Measurements from ENCODE around the gene HCFC1R1. TPM values are rescaled to one million over a fixed set of nuclear protein-coding genes. Genes with fewer than 3 reads are reported as not detected.
"Not testable (repeated sequence)": the region's sequence is repeated elsewhere in the genome, so short reads cannot be mapped to it uniquely, and the experiment has no call there.

HCFC1R1 gene, protein sequence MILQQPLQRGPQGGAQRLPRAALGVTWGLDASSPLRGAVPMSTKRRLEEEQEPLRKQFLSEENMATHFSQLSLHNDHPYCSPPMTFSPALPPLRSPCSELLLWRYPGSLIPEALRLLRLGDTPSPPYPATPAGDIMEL
- 3.1 and 4.4 TPM in 2 replicates for total RNA-seq

DNA sequence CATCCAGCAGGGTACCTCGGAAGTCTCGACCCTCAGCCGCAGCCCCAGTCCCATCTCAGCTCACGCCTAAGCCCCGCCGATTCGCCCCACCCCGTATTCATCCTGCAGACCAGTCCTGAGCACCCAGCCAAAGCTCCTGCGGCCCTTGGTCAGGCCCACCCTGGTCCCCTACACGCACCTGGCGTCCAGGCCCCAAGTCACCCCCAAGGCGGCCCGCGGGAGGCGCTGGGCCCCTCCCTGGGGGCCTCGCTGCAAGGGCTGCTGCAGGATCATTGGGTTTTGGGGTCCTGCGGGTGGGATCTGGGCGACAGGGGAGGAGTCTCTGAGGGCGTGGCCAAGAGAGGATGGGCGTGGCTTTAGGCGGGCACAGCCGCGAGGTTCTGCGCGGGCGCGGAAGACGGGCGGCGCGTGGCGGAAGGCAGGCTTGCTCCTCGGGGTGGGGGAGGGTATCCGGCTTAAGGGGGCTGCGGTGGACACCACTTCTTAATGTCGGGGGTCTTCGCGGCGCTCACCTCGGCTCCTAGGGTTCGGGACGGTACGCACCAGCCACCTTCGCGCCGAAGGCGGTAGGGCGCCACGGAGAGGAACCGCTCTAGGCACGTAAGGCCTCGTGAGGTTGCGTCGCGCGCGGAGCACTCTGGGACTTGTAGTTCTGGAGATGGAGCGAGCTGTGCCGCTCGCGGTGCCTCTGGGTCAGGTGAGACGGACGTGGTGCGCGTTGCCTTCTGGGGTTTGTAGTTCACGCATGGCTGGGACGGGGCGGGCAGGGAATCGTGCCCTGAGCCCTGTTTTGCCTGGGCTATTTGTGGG, at the start of gene HCFC1R1, which contains the start of gene THOC6:
Gene HCFC1R1, minus strand, starts transcription at position 274 of the 810 bp plus-strand sequence. Its CDS starts 1 bp downstream, at position 273.
Gene THOC6, plus strand, starts transcription at position 367 of the 810 bp plus-strand sequence. Its CDS starts 292 bp downstream, at position 659.
- DNase-seq (ENCODE audit: low read depth in 2 of 2) = peak; percentile 97 to 99

DNA sequence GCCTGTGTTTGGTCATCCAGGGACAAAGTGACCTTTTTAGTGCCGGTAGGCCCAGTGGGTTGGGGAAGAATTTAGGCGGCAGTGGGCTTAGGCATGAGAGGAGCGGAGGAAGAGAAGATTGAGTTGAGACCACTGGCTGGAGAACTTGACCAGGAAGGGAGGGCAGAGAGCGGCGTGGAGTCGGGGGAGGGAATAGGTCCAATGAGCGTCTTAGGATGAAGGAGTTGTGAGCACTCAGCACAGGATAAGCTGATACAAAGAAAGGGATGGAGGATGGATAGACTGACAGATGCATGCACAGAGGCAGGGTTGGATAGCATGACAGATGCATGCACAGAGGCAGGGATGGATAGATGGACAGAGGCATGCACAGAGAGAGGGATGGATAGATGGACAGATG, 49.7 kb upstream of the HCFC1R1 start:
- no peak for DNase-seq (ENCODE audit: low read depth in 2 of 2)

DNA sequence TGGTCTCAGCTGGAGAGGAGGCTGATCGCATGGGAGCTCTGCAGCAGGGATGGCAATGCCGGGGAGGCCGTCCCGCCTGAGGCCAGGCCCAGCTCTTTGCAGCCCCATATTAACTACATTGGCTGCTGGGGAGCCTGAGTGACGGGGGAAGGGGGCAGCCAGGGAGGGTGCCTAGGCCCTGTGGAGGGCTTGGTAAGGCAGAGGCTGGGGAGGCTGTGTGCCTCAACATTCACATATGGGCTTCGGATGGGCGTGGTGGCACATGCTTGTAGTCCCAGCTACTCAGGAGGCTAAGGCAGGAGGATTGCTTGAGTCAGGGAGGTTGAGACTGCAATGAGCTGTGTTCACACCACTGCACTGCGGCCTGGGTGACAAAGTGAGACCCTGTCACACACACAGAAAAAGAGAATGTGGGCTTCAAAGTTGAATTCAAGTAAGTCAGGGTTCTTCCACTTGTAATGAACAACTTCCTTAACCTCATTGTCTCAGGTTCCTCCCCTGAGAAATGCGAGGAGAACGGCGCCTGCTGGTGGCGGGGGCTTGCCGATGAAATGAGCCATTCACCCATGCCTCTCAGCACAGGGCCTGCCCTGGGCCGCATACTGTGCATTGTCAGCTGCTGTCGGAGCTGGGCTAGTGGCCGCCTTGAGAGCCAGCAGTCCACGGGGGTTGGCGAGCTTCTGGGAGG, 49.0 kb upstream of the HCFC1R1 start:
- DNase-seq (ENCODE audit: low read depth in 2 of 2) = not testable (repeated sequence)

DNA sequence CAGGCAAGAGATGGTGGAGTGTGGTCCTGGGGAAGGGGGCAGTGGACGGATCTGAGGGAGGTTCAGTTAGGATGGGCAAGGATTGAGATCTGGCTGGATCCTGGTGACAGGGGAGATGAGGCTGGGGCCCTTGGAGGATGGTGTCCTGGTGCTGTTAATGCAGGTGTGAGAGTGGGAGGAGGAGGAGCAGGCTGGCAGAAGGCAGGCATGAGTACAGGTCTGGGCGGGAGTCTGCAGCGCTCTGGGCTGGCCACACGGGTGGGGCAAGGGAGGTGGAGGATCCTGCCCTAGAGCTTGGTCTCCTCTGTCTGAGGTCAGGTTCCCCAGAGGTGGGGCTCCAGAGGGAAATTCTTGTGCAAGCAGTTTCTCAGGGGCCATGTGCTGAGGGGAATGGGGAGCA, 48.4 kb upstream of the HCFC1R1 start:
- DNase-seq (ENCODE audit: low read depth in 2 of 2) = not testable (repeated sequence)

DNA sequence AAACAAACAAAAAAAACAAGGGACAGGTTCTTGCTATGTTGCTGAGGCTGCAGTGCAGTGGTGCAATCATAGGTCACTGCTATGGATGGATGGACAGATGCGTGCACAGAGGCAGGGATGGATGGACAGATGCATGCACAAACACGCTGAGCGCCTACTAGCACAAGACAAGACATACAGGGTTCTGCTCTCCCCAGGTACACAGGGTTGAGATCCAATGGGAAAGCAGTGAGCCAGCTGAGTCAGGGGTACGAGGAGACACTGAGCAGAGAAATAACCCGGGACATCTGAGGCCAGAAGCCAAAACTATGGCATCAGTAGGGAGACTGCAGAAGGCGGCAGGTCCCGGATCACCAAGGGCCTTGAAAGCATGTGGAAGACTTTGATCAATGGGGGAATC, 47.9 kb upstream of the HCFC1R1 start:
- no peak for DNase-seq (ENCODE audit: low read depth in 2 of 2)

DNA sequence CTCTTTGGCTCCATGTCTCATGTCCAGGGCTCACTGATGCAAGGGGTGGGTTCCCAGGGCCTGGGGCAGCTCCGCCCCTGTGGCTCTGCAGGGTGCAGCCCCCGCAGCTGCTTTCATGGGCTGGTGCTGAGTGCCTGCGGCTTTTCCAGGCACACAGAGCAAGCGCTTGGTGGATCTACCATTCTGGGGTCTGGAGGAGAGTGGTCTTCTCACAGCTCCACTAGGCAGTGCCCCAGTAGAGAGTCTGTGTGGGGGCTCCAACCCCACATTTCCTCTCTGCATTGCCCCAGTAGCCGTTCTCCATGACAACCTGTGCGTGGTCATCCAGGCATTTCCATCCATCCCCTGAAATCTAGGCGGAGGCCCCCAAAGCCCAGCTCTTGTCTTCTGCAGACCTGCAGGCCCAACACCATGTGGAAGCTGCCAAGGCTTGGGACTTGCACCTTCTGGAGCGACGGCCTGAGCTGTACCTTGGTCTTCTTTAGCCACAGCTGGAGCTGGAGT, 46.9 kb upstream of the HCFC1R1 start:
- no peak for DNase-seq (ENCODE audit: low read depth in 2 of 2)

DNA sequence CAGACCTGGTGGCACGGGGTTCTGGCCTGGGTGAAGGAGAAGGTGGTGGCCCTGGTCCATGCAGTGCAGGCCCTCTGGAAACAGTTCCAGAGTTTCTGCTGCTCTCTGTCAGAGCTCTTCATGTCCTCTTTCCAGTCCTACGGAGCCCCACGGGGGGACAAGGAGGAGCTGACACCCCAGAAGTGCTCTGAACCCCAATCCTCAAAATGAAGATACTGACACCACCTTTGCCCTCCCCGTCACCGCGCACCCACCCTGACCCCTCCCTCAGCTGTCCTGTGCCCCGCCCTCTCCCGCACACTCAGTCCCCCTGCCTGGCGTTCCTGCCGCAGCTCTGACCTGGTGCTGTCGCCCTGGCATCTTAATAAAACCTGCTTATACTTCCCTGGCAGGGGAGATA, 45.4 kb upstream of the HCFC1R1 start:
- DNase-seq (ENCODE audit: low read depth in 2 of 2) = not testable (repeated sequence)

DNA sequence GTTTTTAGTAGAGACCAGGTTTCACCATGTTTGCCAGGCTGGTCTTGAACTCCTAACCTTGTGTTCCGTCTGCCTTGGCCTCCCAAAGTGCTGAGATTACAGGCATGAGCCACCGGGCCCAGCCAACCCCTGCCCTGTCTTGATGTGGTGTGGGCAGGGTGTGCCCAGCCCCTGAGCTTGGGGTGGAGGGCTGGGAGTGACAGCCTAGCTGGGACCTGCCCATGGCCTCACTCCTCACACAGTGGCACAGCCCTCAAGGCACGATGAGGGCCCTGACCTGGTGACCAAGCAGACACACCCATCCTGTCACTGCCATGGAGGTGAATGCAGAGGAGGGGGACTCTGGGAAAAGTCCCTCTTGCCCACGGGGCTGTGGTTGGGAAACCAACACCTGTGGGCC, 44.7 kb upstream of the HCFC1R1 start:
- no peak for DNase-seq (ENCODE audit: low read depth in 2 of 2)

DNA sequence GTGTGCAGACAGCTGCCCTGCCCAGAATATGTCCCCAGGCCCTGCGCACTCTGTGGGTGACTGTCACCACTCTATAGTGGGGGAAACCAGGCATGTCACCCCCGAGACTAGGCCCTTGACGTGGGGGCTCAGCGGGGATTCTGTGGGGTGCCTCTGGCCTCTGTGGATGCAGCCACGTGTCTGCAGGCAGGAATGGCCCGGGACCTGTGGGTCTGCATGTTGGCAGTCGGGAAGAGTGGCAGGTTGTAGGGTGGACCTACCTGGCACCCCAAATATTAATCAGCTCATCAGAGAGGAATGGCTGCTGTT, 42.7 kb upstream of the HCFC1R1 start:
- no peak for DNase-seq (ENCODE audit: low read depth in 2 of 2)

DNA sequence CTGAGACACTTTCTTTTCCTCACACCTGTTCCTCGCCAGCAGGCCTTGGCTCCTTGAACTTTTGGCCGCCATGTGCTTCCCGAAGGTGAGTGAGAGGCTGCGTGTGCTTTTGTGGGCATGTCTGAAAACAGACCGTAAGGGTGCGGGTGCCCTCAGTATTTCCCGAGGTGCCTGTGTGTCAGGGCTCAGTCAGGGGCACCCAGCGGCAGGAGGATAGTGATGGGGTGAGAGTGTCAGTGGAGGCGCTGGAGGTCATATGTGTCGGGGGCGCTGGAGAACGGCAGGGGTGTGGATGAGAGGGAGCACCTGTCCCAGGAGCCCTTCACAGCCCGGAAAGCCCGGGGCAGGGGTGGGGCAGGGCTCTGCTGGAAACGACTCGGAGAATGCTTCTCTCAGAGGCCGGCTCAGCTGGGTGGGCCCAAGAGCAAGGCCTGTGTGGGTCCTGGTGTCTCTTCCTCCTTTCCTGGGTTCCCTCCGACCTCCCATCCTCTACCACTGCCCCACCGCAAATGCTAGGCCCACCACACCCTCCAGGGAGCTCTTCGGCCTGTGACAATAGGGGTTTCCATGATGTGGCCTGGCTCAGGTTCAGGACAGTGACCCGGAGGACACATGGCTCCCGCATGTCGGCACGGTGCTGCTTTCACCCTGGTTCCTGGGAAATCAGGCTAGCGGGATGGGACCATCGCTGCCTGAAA, 42.1 kb upstream of the HCFC1R1 start:
- peak; percentile 18 to 25 for DNase-seq (ENCODE audit: low read depth in 2 of 2)

DNA sequence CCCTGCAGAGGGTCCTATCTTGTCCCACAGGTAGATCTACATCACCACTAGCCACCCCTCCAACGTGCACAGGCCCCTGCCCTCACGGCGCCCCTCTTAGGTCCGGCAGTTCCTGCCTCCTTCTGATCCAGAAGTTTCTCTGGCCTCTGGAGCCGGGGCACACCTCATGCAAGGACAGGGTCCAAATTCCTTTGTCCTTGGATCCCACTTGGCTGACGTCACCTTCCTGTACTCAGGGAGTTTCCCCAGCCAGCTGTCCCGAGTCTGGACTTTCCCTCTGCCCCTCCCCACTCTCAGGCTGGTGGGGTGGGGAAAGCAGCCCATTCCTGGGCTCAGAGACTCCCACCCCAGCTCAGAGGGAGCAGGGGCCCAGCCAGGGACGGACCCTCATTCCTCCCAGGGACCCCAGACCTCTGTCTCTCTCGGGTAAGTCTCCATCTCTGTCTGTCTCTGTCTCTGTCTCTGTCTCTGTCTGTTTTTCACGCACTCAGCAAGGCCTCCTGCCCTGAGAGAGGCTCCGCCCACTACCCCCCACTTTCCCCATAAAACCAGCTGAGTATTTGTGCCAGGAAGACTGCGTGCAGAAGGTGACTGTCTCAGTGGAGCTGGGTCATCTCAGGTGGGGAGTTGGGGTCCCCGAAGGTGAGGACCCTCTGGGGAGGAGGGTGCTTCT, 41.5 kb upstream of the HCFC1R1 start, which contains the start of gene IL32:
Gene IL32, plus strand, starts transcription at position 572 of the 673 bp plus-strand sequence. CDS start 172 bp downstream, outside the sequence.
- DNase-seq (ENCODE audit: low read depth in 2 of 2) = peak; percentile 75 to 92

DNA sequence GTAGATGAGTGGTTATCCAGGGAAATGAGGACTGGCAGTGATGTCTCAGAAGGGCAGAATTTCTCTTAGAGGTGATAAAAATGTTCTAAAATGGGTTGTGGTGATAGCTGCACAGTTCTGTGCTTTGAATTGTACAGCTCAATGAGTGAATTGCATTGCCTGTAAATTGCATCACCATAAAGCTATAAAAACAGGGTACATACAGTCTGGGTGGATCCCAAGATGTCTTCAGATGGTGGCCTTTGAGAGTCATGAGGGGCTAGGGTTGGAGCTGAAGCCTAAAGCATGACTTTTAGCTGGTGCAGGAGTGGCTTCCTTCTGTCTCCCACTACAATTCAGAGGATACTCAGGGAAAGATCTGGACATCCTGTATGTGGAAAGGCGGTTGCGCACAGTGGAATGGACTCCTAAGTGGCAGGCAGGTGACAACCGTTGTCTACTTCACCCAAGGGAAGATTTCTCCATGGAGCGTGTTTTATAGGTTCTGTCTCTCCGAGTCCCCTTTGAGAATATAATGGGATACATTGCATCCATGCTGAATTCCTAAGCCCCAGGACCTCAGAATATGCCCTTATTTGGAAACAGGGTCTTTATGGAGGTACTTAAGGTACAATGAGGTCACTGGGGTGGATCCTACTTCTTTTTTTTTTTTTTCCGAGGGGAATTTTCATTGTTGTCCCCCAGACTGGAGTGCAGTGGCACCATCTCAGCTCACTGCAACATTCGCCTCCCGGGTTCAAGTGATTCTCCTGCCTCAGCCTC, 40.1 kb upstream of the HCFC1R1 start:
- no peak for DNase-seq (ENCODE audit: low read depth in 2 of 2)

DNA sequence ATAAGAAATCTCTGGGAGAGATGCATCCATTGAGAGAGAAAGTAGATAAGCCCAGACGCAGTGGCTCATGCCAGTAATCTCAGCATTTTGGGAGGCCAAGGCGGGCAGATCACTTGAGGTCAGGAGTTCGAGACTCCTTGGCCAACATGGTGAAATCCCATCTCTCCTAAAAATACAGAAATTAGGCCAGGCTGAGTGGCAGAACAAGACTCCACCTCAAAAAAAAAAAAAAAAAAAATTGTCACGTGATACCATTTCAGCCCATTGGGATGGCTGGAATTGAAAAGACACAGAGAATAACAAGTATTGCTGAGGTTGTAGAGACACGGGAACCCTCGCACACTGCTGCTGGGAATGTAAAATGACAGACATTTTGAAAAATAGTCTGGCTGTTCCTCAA, 38.8 kb upstream of the HCFC1R1 start:
- DNase-seq (ENCODE audit: low read depth in 2 of 2) = no peak

DNA sequence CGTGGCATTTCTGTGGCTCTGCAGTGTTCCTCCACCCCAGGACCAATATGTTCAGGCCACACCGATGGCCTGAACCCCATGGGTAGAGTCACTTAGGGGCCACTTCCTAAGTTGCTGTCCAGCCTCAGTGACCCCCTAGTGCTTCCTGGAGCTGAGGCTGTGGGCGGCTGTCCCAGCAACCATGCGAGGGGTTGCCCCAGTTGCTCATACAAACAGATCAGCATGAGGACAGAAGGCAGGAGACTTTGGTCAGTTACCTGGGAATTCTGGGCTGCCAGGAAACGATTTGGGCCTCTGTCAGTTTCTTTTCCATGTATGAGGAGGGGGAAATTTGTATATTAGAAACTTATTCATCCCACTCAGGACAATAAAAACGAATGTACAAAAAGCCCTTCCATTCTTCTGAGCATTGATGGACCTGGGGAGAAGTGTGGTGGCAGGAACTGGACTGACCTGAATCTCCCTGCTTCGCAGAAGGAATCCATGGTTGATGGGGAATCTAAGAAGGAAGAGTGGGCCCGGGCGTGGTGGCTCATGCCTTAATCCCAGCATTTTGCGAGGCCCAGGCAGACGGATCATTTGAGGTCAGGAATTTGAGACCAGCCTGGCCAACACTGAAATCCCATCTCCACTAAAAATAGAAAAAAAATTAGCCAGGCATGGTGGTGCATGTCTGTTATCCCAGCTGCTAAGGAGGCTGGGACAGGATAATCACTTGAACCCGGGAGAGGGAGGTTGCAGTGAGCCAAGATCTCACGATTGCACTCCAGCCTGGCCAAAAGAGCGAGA, 36.8 kb upstream of the HCFC1R1 start:
- no peak for DNase-seq (ENCODE audit: low read depth in 2 of 2)

DNA sequence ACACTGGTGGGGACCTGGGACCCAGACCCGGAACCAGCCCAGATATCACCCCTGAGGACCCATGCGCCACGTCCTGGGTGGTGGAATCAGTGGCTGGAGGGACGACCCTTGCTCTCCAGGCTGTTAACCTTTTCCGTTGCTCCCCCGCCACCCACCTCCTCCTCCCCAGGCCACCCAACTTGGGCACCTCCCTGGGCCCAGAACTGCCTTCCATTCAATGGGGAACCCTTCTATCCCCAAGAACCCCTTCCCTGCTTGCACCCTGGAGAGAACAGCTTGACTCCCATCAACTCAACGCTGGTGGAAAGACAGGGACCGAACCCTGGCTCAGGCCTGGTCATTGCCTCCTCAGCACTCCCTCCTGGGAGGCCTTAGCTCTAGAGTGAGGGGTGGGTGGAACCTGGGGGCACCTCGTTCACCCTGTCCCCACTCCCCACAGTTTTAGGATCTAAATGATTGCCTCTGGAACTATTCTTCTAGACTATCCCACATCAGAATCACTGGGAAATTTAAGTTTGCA, 36.0 kb upstream of the HCFC1R1 start:
- DNase-seq (ENCODE audit: low read depth in 2 of 2) = no peak

DNA sequence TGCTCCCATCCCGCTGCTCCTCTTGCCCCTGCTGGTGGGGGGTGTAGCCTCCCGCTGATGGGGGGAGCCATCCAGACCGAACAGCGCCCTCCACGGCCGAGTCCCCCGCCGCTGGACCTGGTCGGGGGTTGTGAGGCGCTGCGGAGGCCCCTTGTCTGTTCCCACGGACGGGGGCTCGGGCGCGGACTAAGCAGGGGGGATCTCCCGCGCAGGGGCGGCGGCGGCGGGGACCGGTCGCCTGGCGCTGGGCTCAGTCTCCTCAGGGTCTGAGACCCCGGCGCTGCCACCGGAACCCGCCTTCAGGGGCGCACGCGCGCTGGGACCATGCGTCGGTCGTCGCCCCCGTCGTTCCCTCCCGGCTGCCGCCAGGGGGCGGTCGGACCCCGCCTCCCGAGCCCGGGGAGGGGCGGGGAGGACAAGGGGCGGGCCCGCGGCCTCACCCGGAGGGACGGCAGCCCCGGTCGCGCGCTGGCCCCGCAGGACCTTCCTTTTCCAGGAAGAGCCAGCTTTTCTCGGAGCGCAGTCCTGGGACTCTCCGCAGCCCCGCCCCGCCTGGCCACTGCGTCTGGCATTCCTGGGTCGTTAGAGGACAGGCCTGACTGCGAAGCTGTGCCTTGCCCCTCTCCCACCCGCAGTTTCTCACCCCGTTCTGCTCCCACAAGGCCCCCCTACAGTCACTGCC, 35.4 kb upstream of the HCFC1R1 start:
- DNase-seq (ENCODE audit: low read depth in 2 of 2) = peak; percentile 53 to 84

DNA sequence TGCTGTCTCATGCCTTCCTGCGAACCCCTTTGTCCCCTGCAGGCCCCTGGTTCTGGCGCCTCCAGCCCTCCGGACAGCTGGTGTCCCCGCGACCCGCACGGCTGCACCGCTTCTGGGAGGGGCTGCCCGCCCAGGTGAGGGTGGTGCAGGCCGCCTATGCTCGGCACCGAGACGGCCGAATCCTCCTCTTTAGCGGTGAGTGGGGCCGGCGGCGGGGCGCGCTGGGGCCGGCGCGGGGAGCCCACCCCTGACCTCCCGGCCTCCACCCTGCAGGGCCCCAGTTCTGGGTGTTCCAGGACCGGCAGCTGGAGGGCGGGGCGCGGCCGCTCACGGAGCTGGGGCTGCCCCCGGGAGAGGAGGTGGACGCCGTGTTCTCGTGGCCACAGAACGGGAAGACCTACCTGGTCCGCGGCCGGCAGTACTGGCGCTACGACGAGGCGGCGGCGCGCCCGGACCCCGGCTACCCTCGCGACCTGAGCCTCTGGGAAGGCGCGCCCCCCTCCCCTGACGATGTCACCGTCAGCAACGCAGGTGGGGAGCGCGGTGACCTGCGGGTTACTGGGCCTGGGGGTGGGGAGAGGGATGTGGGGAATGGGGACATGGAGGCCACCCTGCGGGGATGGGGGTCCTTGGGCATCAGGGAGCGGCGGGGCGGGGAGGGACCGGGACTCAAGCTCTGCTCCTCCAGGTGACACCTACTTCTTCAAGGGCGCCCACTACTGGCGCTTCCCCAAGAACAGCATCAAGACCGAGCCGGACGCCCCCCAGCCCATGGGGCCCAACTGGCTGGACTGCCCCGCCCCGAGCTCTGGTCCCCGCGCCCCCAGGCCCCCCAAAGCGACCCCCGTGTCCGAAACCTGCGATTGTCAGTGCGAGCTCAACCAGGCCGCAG, 34.6 kb upstream of the HCFC1R1 start:
- DNase-seq (ENCODE audit: low read depth in 2 of 2) = peak in 1 of 2 donors; percentile 45
